NCI-H526 treated with DMSO at 0.1 percent for 48 hours (cell line): ENCODE data around the gene CD81.

Experiments used
- DNase-seq: peaks from one replicate; lab custom pipeline; 2025; lab: John Stamatoyannopoulos, UW

The CD81 gene

GRCh38 chr11:2421996-2422395 is 44.9 kb downstream of the CD81 start:
- no peak for DNase-seq

- no peak for DNase-seq
Observed at GRCh38 chr11:2422461-2423156, 45.5 kb downstream of the CD81 start.

- no peak for DNase-seq
Observed at GRCh38 chr11:2423157-2424025, 46.3 kb downstream of the CD81 start.

- peak; percentile 81 for DNase-seq
Observed at GRCh38 chr11:2424811-2425495, 47.8 kb downstream of the CD81 start.

- DNase-seq: no peak
Observed at GRCh38 chr11:2425506-2425905, 48.4 kb downstream of the CD81 start.

GRCh38 chr11:2426221-2426620 is 49.1 kb downstream of the CD81 start:
- peak; percentile 71 for DNase-seq

- DNase-seq: no peak
Observed at GRCh38 chr11:2426826-2427521, 49.9 kb downstream of the CD81 start.

GRCh38 chr11:2427721-2428321 is 50.7 kb downstream of the CD81 start:
- no peak for DNase-seq

- DNase-seq: peak; percentile 35
Observed at GRCh38 chr11:2428322-2428795, 51.2 kb downstream of the CD81 start.

GRCh38 chr11:2431395-2431794 is 54.3 kb downstream of the CD81 start:
- no peak for DNase-seq

- DNase-seq: no peak
Observed at GRCh38 chr11:2432171-2432621, 55.1 kb downstream of the CD81 start.

- no peak for DNase-seq
Observed at GRCh38 chr11:2432628-2433071, 55.5 kb downstream of the CD81 start.

GRCh38 chr11:2433106-2433925 is 56.2 kb downstream of the CD81 start:
- DNase-seq: no peak

GRCh38 chr11:2434008-2434407 is 56.9 kb downstream of the CD81 start:
- DNase-seq: no peak

- DNase-seq: no peak
Observed at GRCh38 chr11:2434506-2435255, 57.6 kb downstream of the CD81 start.

- no peak for DNase-seq
Observed at GRCh38 chr11:2435288-2436012, 58.3 kb downstream of the CD81 start.

GRCh38 chr11:2436013-2436520 is 59.0 kb downstream of the CD81 start:
- no peak for DNase-seq

GRCh38 chr11:2436521-2437031 is 59.5 kb downstream of the CD81 start:
- no peak for DNase-seq

GRCh38 chr11:2437516-2437915 is 60.4 kb downstream of the CD81 start:
- DNase-seq: no peak
